GM23338 (cell line): ENCODE measurements around the gene SRGAP2C. TPM values are rescaled to one million over a fixed set of nuclear protein-coding genes. Genes with fewer than 3 reads are reported as not detected.

Experiments
- ATAC-seq: fragments of 200-7000 bp; cut with Tn5 transposase; 3 replicates; pipeline ENCODE4 v1.9.1; 2020
- DNase-seq: peaks from one replicate; pipeline ENCODE4 v3.0.0-alpha.2; 2015; ENCODE audit warnings: low spot score
- H2AFZ ChIP-seq: fragments of 200-600 bp; sonication (generic); 2 replicates; pipeline ENCODE4 v1.8.0; 2016; ENCODE audit warnings: antibody characterized with exemption, mild to moderate bottlenecking, moderate library complexity
- H3F3A ChIP-seq: fragments of 200-600 bp; sonication (generic); replicated peaks from 2 replicates; pipeline ENCODE4 v1.8.0; 2017; ENCODE audit warnings: antibody characterized with exemption, mixed run types, low read depth
- H3K27ac ChIP-seq: fragments of 200-600 bp; sonication (generic); 2 replicates; pipeline ENCODE4 v1.6.1; 2016; ENCODE audit warnings: low read depth
- H3K27me3 ChIP-seq: fragments of 200-600 bp; sonication (generic); 2 replicates; pipeline ENCODE4 v1.8.0; 2016; ENCODE audit warnings: mild to moderate bottlenecking, mixed run types, moderate library complexity; ENCODE audit not compliant: insufficient read depth
- H3K36me3 ChIP-seq: fragments of 200-600 bp; sonication (generic); 2 replicates; pipeline ENCODE4 v1.8.0; 2016; ENCODE audit warnings: mild to moderate bottlenecking; ENCODE audit not compliant: insufficient read depth
- H3K4me1 ChIP-seq: fragments of 200-600 bp; sonication (generic); 2 replicates; pipeline ENCODE4 v1.8.0; 2016; ENCODE audit warnings: mild to moderate bottlenecking, moderate library complexity; ENCODE audit not compliant: insufficient read depth
- H3K4me2 ChIP-seq: fragments of 200-600 bp; sonication (generic); 2 replicates; pipeline ENCODE4 v1.7.1; 2017; ENCODE audit warnings: mixed run types
- H3K4me3 ChIP-seq: fragments of 200-600 bp; sonication (generic); 2 replicates; pipeline ENCODE4 v1.6.1; 2016; ENCODE audit warnings: mixed run types
- H3K79me2 ChIP-seq: fragments of 200-600 bp; sonication (generic); replicated peaks from 2 replicates; pipeline ENCODE4 v1.8.0; 2017; ENCODE audit warnings: mild to moderate bottlenecking; ENCODE audit not compliant: insufficient read depth
- H3K9me2 ChIP-seq: fragments of 200-600 bp; sonication (generic); 2 replicates; pipeline ENCODE4 v1.8.0; 2017; ENCODE audit not compliant: insufficient read depth
- H4K20me1 ChIP-seq: fragments of 200-600 bp; sonication (generic); replicated peaks from 2 replicates; pipeline ENCODE4 v1.8.0; 2017; ENCODE audit warnings: mild to moderate bottlenecking; ENCODE audit not compliant: insufficient read depth
- H3K27ac Mint-ChIP-seq: 2 replicates; pipeline ENCODE4 v1.8.0; 2020; ENCODE audit warnings: inconsistent platforms, mild to moderate bottlenecking, moderate library complexity, mixed read lengths
- H3K27me3 Mint-ChIP-seq: 3 replicates; pipeline ENCODE4 v1.8.0; 2022; ENCODE audit warnings: low read depth, mild to moderate bottlenecking, moderate library complexity, mixed read lengths, inconsistent platforms; ENCODE audit not compliant: insufficient read depth, poor library complexity
- H3K36me3 Mint-ChIP-seq: 3 replicates; pipeline ENCODE4 v1.8.0; 2021; ENCODE audit warnings: low read depth, mild to moderate bottlenecking, inconsistent platforms, moderate library complexity, mixed read lengths
- H3K4me1 Mint-ChIP-seq: 3 replicates; pipeline ENCODE4 v1.8.0; 2020; ENCODE audit warnings: mild to moderate bottlenecking, inconsistent platforms, mixed read lengths
- H3K4me3 Mint-ChIP-seq: 3 replicates; pipeline ENCODE4 v1.8.0; 2021; ENCODE audit warnings: moderate library complexity, mild to moderate bottlenecking, inconsistent platforms, mixed read lengths
- H3K9me3 Mint-ChIP-seq: 3 replicates; pipeline ENCODE4 v1.8.0; 2020; ENCODE audit warnings: moderate library complexity, mild to moderate bottlenecking, inconsistent platforms, mixed read lengths
- CREB1 ChIP-seq: fragments of 250-450 bp; sonication (Bioruptor Pico); IDR thresholded peaks from 2 replicates; pipeline ENCODE4 v1.5.0; 2020; ENCODE audit warnings: low read depth, mild to moderate bottlenecking, moderate library complexity
- EZH2 ChIP-seq: fragments of 200-600 bp; sonication (generic); IDR thresholded peaks from one replicate; pipeline ENCODE4 v1.8.0; 2017; ENCODE audit warnings: antibody characterized with exemption, mild to moderate bottlenecking, low read depth; ENCODE audit not compliant: unreplicated experiment
- EZH2phosphoT487 ChIP-seq: fragments of 200-600 bp; sonication (generic); IDR thresholded peaks from one replicate; pipeline ENCODE4 v1.8.1; 2018; ENCODE audit warnings: antibody characterized with exemption; ENCODE audit not compliant: unreplicated experiment
- JUNB ChIP-seq: IDR thresholded peaks from one replicate; pipeline ENCODE4 v1.6.1; 2016; ENCODE audit warnings: antibody characterized with exemption; ENCODE audit not compliant: unreplicated experiment
- NANOG ChIP-seq: IDR thresholded peaks from 2 replicates; pipeline ENCODE4 v1.6.1; 2016; ENCODE audit warnings: antibody characterized with exemption, borderline replicate concordance
- POLR2AphosphoS5 ChIP-seq: IDR thresholded peaks from 2 replicates; pipeline ENCODE4 v1.6.1; 2016; ENCODE audit warnings: antibody characterized with exemption, low read depth
- STAT1 ChIP-seq: IDR thresholded peaks from one replicate; pipeline ENCODE4 v1.6.1; 2016; ENCODE audit warnings: antibody characterized with exemption; ENCODE audit not compliant: unreplicated experiment
- ZNF114 ChIP-seq: fragments of 250-450 bp; sonication (Bioruptor Pico); IDR thresholded peaks from 2 replicates; pipeline ENCODE4 v1.5.0; 2020; ENCODE audit warnings: mild to moderate bottlenecking, moderate library complexity
- ZNF331 ChIP-seq: fragments of 250-450 bp; sonication (Bioruptor Pico); IDR thresholded peaks from 2 replicates; pipeline ENCODE4 v1.5.0; 2020; ENCODE audit warnings: low read depth, mild to moderate bottlenecking, moderate library complexity
- polyA plus RNA-seq: library from polyadenylated mRNA; unstranded; fragments of >200 nt; fragmentation: Nextera tagmentation; extraction: Ambion mirVana; gene quantifications from 2 replicates; pipeline ENCODE4 v1.2.1, GENCODE V29; 2016
- total RNA-seq: library from RNA; depleted of rRNA; stranded (reverse); fragments of >200 nt; shearing (Covaris generic); gene quantifications from 2 replicates; pipeline ENCODE4 v1.2.3, GENCODE V29; 2014
- TF ChIP-seq, protein P1 (sequence below), 2 experiments: fragments of 200-600 bp in 1 of 2; sonication (generic) in 1 of 2; conservative IDR thresholded peaks; 2 replicates each; pipeline versions ENCODE4 v1.5.1 to v1.6.1; 2016 to 2017; ENCODE audit warnings: antibody characterized with exemption in 2 of 2, low read depth in 2 of 2, mild to moderate bottlenecking in 2 of 2, moderate library complexity in 1 of 2
- TF ChIP-seq, protein P2 (sequence below): fragments of 250-450 bp; sonication (Bioruptor Pico); IDR thresholded peaks from 2 replicates; pipeline ENCODE4 v1.5.0; 2020; ENCODE audit warnings: mild to moderate bottlenecking, moderate library complexity
- TF ChIP-seq, protein P3 (sequence below): IDR thresholded peaks from one replicate; pipeline ENCODE4 v1.6.1; 2018; ENCODE audit warnings: antibody characterized with exemption; ENCODE audit not compliant: unreplicated experiment
- TF ChIP-seq, protein P4 (sequence below): IDR thresholded peaks from 2 replicates; pipeline ENCODE4 v1.6.1; 2016; ENCODE audit warnings: antibody characterized with exemption

The SRGAP2C gene
- total and polyA plus RNA-seq, 2 experiments from 2014 or later = 18.0 to 20.4 TPM

DNA sequence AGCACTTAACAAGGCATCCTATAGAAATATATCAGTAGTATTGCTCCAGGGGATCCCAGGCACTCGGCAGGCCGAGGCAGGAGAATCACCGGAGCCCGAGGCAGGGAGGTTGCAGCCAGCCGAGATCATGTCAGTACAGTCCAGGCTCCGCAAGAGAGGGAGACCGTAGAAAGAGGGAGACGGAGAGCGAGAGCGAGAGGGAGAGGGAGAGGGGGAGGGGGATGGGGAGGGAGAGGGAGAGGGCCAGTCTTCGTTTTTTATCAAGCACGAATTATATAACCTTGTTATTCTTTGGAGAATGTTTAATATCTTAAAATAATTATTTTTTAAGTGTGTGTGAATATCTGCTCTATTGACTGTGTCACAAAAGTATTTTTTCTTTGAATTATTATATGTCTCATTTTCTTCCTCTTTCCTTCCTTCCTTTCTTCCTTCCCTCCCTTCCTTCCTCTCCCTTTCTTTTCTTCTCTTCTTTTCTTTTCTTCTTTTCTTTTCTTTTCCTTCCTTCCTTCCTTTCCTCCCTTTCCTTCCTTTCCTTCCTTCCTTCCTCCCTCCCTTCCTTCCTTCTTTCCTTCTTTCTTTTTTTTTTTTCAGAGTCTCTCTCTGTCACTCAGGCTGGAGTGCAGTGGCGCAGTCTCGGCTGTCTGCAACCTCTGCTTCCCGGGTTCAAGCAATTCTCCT is 233.7 kb downstream of the SRGAP2C start:
- Mint-ChIP-seq H3K4me3 (peak overlapping the region; percentile 65), H3K4me1 (peaks cover 29% of the 10 kb centered on the region), H3K27ac (no peak overlapping the region; the same call in 1 of the 2 replicates), H3K36me3 (no peaks in the 10 kb centered on the region), H3K9me3 (no peaks in the 10 kb centered on the region; the same call in 2 of the 3 replicates), H3K27me3 (peaks cover 2% of the 10 kb centered on the region)
- no peak for TF ChIP-seq STAT1
- no peak for TF ChIP-seq JUNB
- TF ChIP-seq, protein P1, sequence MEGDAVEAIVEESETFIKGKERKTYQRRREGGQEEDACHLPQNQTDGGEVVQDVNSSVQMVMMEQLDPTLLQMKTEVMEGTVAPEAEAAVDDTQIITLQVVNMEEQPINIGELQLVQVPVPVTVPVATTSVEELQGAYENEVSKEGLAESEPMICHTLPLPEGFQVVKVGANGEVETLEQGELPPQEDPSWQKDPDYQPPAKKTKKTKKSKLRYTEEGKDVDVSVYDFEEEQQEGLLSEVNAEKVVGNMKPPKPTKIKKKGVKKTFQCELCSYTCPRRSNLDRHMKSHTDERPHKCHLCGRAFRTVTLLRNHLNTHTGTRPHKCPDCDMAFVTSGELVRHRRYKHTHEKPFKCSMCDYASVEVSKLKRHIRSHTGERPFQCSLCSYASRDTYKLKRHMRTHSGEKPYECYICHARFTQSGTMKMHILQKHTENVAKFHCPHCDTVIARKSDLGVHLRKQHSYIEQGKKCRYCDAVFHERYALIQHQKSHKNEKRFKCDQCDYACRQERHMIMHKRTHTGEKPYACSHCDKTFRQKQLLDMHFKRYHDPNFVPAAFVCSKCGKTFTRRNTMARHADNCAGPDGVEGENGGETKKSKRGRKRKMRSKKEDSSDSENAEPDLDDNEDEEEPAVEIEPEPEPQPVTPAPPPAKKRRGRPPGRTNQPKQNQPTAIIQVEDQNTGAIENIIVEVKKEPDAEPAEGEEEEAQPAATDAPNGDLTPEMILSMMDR (conservative IDR thresholded peaks at IDR 0.05; ENCODE audit: low read depth in 2 of 2) = no peak
- TF ChIP-seq ZNF331 (CRISPR knock-in tag) = no peak
- TF ChIP-seq ZNF114 (CRISPR knock-in tag) = no peak
- no peak for TF ChIP-seq EZH2
- TF ChIP-seq, protein P2, sequence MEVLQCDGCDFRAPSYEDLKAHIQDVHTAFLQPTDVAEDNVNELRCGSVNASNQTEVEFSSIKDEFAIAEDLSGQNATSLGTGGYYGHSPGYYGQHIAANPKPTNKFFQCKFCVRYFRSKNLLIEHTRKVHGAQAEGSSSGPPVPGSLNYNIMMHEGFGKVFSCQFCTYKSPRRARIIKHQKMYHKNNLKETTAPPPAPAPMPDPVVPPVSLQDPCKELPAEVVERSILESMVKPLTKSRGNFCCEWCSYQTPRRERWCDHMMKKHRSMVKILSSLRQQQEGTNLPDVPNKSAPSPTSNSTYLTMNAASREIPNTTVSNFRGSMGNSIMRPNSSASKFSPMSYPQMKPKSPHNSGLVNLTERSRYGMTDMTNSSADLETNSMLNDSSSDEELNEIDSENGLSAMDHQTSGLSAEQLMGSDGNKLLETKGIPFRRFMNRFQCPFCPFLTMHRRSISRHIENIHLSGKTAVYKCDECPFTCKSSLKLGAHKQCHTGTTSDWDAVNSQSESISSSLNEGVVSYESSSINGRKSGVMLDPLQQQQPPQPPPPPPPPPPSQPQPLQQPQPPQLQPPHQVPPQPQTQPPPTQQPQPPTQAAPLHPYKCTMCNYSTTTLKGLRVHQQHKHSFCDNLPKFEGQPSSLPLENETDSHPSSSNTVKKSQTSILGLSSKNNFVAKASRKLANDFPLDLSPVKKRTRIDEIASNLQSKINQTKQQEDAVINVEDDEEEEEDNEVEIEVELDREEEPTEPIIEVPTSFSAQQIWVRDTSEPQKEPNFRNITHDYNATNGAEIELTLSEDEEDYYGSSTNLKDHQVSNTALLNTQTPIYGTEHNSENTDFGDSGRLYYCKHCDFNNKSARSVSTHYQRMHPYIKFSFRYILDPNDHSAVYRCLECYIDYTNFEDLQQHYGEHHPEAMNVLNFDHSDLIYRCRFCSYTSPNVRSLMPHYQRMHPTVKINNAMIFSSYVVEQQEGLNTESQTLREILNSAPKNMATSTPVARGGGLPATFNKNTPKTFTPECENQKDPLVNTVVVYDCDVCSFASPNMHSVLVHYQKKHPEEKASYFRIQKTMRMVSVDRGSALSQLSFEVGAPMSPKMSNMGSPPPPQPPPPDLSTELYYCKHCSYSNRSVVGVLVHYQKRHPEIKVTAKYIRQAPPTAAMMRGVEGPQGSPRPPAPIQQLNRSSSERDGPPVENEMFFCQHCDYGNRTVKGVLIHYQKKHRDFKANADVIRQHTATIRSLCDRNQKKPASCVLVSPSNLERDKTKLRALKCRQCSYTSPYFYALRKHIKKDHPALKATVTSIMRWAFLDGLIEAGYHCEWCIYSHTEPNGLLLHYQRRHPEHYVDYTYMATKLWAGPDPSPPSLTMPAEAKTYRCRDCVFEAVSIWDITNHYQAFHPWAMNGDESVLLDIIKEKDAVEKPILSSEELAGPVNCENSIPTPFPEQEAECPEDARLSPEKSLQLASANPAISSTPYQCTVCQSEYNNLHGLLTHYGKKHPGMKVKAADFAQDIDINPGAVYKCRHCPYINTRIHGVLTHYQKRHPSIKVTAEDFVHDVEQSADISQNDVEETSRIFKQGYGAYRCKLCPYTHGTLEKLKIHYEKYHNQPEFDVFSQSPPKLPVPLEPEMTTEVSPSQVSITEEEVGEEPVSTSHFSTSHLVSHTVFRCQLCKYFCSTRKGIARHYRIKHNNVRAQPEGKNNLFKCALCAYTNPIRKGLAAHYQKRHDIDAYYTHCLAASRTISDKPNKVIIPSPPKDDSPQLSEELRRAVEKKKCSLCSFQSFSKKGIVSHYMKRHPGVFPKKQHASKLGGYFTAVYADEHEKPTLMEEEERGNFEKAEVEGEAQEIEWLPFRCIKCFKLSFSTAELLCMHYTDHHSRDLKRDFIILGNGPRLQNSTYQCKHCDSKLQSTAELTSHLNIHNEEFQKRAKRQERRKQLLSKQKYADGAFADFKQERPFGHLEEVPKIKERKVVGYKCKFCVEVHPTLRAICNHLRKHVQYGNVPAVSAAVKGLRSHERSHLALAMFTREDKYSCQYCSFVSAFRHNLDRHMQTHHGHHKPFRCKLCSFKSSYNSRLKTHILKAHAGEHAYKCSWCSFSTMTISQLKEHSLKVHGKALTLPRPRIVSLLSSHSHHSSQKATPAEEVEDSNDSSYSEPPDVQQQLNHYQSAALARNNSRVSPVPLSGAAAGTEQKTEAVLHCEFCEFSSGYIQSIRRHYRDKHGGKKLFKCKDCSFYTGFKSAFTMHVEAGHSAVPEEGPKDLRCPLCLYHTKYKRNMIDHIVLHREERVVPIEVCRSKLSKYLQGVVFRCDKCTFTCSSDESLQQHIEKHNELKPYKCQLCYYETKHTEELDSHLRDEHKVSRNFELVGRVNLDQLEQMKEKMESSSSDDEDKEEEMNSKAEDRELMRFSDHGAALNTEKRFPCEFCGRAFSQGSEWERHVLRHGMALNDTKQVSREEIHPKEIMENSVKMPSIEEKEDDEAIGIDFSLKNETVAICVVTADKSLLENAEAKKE (CRISPR knock-in tag) = no peak
- no peak for TF ChIP-seq NANOG
- TF ChIP-seq CREB1 = no peak
- no peak for TF ChIP-seq POLR2AphosphoS5
- TF ChIP-seq, protein P3, sequence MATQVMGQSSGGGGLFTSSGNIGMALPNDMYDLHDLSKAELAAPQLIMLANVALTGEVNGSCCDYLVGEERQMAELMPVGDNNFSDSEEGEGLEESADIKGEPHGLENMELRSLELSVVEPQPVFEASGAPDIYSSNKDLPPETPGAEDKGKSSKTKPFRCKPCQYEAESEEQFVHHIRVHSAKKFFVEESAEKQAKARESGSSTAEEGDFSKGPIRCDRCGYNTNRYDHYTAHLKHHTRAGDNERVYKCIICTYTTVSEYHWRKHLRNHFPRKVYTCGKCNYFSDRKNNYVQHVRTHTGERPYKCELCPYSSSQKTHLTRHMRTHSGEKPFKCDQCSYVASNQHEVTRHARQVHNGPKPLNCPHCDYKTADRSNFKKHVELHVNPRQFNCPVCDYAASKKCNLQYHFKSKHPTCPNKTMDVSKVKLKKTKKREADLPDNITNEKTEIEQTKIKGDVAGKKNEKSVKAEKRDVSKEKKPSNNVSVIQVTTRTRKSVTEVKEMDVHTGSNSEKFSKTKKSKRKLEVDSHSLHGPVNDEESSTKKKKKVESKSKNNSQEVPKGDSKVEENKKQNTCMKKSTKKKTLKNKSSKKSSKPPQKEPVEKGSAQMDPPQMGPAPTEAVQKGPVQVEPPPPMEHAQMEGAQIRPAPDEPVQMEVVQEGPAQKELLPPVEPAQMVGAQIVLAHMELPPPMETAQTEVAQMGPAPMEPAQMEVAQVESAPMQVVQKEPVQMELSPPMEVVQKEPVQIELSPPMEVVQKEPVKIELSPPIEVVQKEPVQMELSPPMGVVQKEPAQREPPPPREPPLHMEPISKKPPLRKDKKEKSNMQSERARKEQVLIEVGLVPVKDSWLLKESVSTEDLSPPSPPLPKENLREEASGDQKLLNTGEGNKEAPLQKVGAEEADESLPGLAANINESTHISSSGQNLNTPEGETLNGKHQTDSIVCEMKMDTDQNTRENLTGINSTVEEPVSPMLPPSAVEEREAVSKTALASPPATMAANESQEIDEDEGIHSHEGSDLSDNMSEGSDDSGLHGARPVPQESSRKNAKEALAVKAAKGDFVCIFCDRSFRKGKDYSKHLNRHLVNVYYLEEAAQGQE = no peak
- TF ChIP-seq, protein P4, sequence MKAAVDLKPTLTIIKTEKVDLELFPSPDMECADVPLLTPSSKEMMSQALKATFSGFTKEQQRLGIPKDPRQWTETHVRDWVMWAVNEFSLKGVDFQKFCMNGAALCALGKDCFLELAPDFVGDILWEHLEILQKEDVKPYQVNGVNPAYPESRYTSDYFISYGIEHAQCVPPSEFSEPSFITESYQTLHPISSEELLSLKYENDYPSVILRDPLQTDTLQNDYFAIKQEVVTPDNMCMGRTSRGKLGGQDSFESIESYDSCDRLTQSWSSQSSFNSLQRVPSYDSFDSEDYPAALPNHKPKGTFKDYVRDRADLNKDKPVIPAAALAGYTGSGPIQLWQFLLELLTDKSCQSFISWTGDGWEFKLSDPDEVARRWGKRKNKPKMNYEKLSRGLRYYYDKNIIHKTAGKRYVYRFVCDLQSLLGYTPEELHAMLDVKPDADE = no peak
- TF ChIP-seq EZH2phosphoT487 = no peak
- no peaks in the 10 kb centered on the region for H3K27me3 ChIP-seq
- peaks cover 13% of the 10 kb centered on the region for H3K4me1 ChIP-seq
- H3K4me3 ChIP-seq = peak overlapping the region; percentile 46
- DNase-seq (peak; percentile 58), ATAC-seq (peak; percentile 83)
- no peaks in the 10 kb centered on the region for H4K20me1 ChIP-seq
- no peaks in the 10 kb centered on the region for H3F3A ChIP-seq
- H3K79me2 ChIP-seq = no peaks in the 10 kb centered on the region
- peak overlapping the region; percentile 86 for H2AFZ ChIP-seq
- H3K4me2 ChIP-seq = peak overlapping the region; percentile 70
- no peaks in the 10 kb centered on the region for H3K9me2 ChIP-seq
- no peaks in the 10 kb centered on the region for H3K36me3 ChIP-seq
- H3K27ac ChIP-seq = no peak overlapping the region
